Smooth muscle cell (in vitro differentiated cells): ENCODE results near the gene C19orf85. TPM values are rescaled to one million over a fixed set of nuclear protein-coding genes. Genes with fewer than 3 reads are reported as not detected.
"Not testable (repeated sequence)": the region's sequence is repeated elsewhere in the genome, so short reads cannot be mapped to it uniquely, and the experiment has no call there.

Experiments
- DNase-seq: peaks from one replicate; lab custom pipeline; 2025; ENCODE audit not compliant: unreplicated experiment; lab: John Stamatoyannopoulos, UW
- H2AFZ ChIP-seq: fragments of 200-600 bp; sonication (generic); 2 replicates; pipeline ENCODE4 v1.6.0; 2016; ENCODE audit warnings: antibody characterized with exemption, low read depth, mild to moderate bottlenecking
- H3F3A ChIP-seq: fragments of 200-600 bp; sonication (generic); 2 replicates; pipeline ENCODE4 v1.6.0; 2017; ENCODE audit warnings: antibody characterized with exemption, low read depth
- H3K27ac ChIP-seq: fragments of 200-600 bp; sonication (generic); 2 replicates; pipeline ENCODE4 v1.5.1; 2016; ENCODE audit warnings: low read depth, mild to moderate bottlenecking
- H3K27me3 ChIP-seq: fragments of 200-600 bp; sonication (generic); 2 replicates; pipeline ENCODE4 v1.6.1; 2016; ENCODE audit warnings: low read depth, mild to moderate bottlenecking
- H3K36me3 ChIP-seq: fragments of 200-600 bp; sonication (generic); 2 replicates; pipeline ENCODE4 v1.5.1; 2016; ENCODE audit warnings: low read depth
- H3K4me1 ChIP-seq: fragments of 200-600 bp; sonication (generic); 2 replicates; pipeline ENCODE4 v1.5.1; 2016; ENCODE audit warnings: low read depth
- H3K4me2 ChIP-seq: fragments of 200-600 bp; sonication (generic); 2 replicates; pipeline ENCODE4 v1.6.0; 2016; ENCODE audit warnings: mild to moderate bottlenecking
- H3K4me3 ChIP-seq: fragments of 200-600 bp; sonication (generic); 2 replicates; pipeline ENCODE4 v1.5.1; 2016; ENCODE audit warnings: mild to moderate bottlenecking
- H3K79me2 ChIP-seq: fragments of 200-600 bp; sonication (generic); 2 replicates; pipeline ENCODE4 v1.6.0; 2016; ENCODE audit warnings: low read depth, mild to moderate bottlenecking
- H3K9ac ChIP-seq: fragments of 200-600 bp; sonication (generic); 2 replicates; pipeline ENCODE4 v1.6.0; 2016; ENCODE audit warnings: low read depth
- H3K9me3 ChIP-seq: fragments of 200-600 bp; sonication (generic); replicated peaks from 2 replicates; pipeline ENCODE4 v1.5.1; 2016; ENCODE audit warnings: low read depth
- H4K20me1 ChIP-seq: fragments of 200-600 bp; sonication (generic); 2 replicates; pipeline ENCODE4 v1.6.0; 2016; ENCODE audit warnings: low read depth
- WGBS: methylation state at CpG from one replicate; pipeline ENCODE4 v1.1.7; 2016; ENCODE audit warnings: low lambda C conversion rate; 5-methylcytosine and 5-hydroxymethylcytosine counted together
- polyA plus RNA-seq: library from polyadenylated mRNA; unstranded; fragments of >200 nt; fragmentation: Nextera tagmentation; extraction: Ambion mirVana; gene quantifications from 2 replicates; pipeline ENCODE4 v1.2.1, GENCODE V29; 2016
- total RNA-seq: library from RNA; depleted of rRNA; stranded (reverse); fragments of >200 nt; gene quantifications from 2 replicates; pipeline ENCODE4 v1.2.3, GENCODE V29; 2014
- TF ChIP-seq, protein P1 (sequence below): fragments of 200-600 bp; sonication (generic); IDR thresholded peaks from 2 replicates; pipeline ENCODE4 v1.5.1; 2017; ENCODE audit warnings: borderline replicate concordance, mild to moderate bottlenecking, antibody characterized with exemption; ENCODE audit not compliant: insufficient read depth, poor library complexity, severe bottlenecking

C19orf85 gene
- total and polyA plus RNA-seq, 2 experiments from 2014 or later = not detected

GRCh38 chr19:55500368-55500952, 35.9 kb upstream of the C19orf85 start:
- TF ChIP-seq, protein P1, sequence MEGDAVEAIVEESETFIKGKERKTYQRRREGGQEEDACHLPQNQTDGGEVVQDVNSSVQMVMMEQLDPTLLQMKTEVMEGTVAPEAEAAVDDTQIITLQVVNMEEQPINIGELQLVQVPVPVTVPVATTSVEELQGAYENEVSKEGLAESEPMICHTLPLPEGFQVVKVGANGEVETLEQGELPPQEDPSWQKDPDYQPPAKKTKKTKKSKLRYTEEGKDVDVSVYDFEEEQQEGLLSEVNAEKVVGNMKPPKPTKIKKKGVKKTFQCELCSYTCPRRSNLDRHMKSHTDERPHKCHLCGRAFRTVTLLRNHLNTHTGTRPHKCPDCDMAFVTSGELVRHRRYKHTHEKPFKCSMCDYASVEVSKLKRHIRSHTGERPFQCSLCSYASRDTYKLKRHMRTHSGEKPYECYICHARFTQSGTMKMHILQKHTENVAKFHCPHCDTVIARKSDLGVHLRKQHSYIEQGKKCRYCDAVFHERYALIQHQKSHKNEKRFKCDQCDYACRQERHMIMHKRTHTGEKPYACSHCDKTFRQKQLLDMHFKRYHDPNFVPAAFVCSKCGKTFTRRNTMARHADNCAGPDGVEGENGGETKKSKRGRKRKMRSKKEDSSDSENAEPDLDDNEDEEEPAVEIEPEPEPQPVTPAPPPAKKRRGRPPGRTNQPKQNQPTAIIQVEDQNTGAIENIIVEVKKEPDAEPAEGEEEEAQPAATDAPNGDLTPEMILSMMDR = no peak
- H3K4me2 ChIP-seq = no peak overlapping the region
- H4K20me1 ChIP-seq = no peaks in the 10 kb centered on the region
- no peak overlapping the region for H3K4me3 ChIP-seq
- H3K9ac ChIP-seq = no peak overlapping the region
- H3K27me3 ChIP-seq = no peaks in the 10 kb centered on the region
- no peaks in the 10 kb centered on the region for H3K79me2 ChIP-seq
- no peaks in the 10 kb centered on the region for H3K4me1 ChIP-seq
- no peak overlapping the region for H3K27ac ChIP-seq
- WGBS = 96% methylated on average over 17 of the region's 26 CpGs
- H3F3A ChIP-seq = no peaks in the 10 kb centered on the region
- H3K9me3 ChIP-seq = no peaks in the 10 kb centered on the region
- no peaks in the 10 kb centered on the region for H3K36me3 ChIP-seq
- DNase-seq = no peak
- no peak overlapping the region for H2AFZ ChIP-seq

DNA sequence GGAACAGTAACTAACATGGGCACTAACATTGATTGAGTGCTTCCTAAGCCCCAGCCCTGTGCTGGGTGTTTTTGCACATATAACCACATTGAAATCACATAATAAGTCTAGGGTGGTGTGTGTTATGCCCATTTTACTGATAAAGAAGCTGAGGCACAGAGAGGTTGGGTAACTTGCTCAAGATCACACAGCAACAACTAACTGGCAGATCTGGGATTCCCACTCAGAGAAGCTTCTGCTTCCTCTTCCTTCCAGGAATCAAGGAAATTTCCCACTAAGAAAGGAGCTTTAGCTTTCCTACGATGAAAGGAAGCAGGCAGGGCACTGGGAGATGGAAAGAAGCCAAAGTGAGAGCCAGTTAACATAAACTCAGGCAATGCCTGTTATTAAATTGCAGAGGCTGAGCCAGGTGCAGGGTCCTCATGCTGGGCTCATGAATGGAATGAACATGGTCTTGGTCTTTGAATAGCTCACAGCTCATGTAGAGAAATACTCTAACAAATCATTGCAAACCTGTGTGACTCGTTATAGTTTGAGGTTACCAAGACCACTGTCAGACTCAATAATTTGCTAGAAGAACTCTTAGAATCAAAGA, 33.8 kb upstream of the C19orf85 start:
- WGBS = 72% methylated on average over 2 of the region's 2 CpGs
- H3K36me3 ChIP-seq = no peaks in the 10 kb centered on the region
- TF ChIP-seq, protein P1 = no peak

GRCh38 chr19:55497763-55498162, 33.2 kb upstream of the C19orf85 start:
- TF ChIP-seq, protein P1 = no peak
- no peak for DNase-seq
- H3K4me1 ChIP-seq = no peaks in the 10 kb centered on the region
- H3F3A ChIP-seq = no peaks in the 10 kb centered on the region
- no peaks in the 10 kb centered on the region for H3K9me3 ChIP-seq
- no peak overlapping the region for H3K9ac ChIP-seq
- no peak overlapping the region for H3K27ac ChIP-seq
- no peaks in the 10 kb centered on the region for H3K36me3 ChIP-seq
- no peak overlapping the region for H3K4me2 ChIP-seq
- 89% methylated on average over 13 of the region's 13 CpGs for WGBS
- no peaks in the 10 kb centered on the region for H3K27me3 ChIP-seq
- no peak overlapping the region for H3K4me3 ChIP-seq
- no peaks in the 10 kb centered on the region for H4K20me1 ChIP-seq
- no peak overlapping the region for H2AFZ ChIP-seq
- no peaks in the 10 kb centered on the region for H3K79me2 ChIP-seq

More for the DNA sequence above, 33.8 kb upstream of the C19orf85 start:
- Histone ChIP-seq H3K9me3 (no peaks in the 10 kb centered on the region), H3K79me2 (no peaks in the 10 kb centered on the region), H3K27ac (no peak overlapping the region), H2AFZ (no peak overlapping the region), H3F3A (no peaks in the 10 kb centered on the region), H3K27me3 (no peaks in the 10 kb centered on the region), H3K4me3 (no peak overlapping the region), H3K4me1 (no peaks in the 10 kb centered on the region), H4K20me1 (no peaks in the 10 kb centered on the region), H3K4me2 (no peak overlapping the region), H3K9ac (no peak overlapping the region)
- no peak for DNase-seq

- H3K27ac ChIP-seq, H3F3A ChIP-seq, H3K27me3 ChIP-seq, H3K9ac ChIP-seq, H4K20me1 ChIP-seq, H3K4me1 ChIP-seq, DNase-seq, H3K4me3 ChIP-seq, H3K4me2 ChIP-seq, H3K79me2 ChIP-seq, H3K9me3 ChIP-seq, H3K36me3 ChIP-seq, H2AFZ ChIP-seq: not testable (repeated sequence)
- 80% methylated on average over 10 of the region's 10 CpGs for WGBS
Measured at GRCh38 chr19:55496820-55497219, 32.3 kb upstream of the C19orf85 start.
